Endothelial cell (in vitro differentiated cells): ENCODE results near the gene VCL. TPM values are rescaled to one million over a fixed set of nuclear protein-coding genes. Genes with fewer than 3 reads are reported as not detected.
A peak's percentile ranks its signal among the peaks of the same experiment; 100 is the strongest.

Experiments
- DNase-seq: peaks from one replicate; pipeline ENCODE4 v3.0.0; 2021; ENCODE audit warnings: low spot score
- H3K27ac Mint-ChIP-seq: one replicate; pipeline ENCODE4 v1.8.0; 2021; ENCODE audit warnings: mixed read lengths, inconsistent platforms; ENCODE audit not compliant: unreplicated experiment
- H3K27me3 Mint-ChIP-seq: one replicate; pipeline ENCODE4 v1.8.0; 2021; ENCODE audit warnings: mild to moderate bottlenecking, moderate library complexity, mixed read lengths, inconsistent platforms; ENCODE audit not compliant: unreplicated experiment
- H3K36me3 Mint-ChIP-seq: one replicate; pipeline ENCODE4 v1.8.0; 2021; ENCODE audit warnings: mild to moderate bottlenecking, low read depth, mixed read lengths, inconsistent platforms; ENCODE audit not compliant: unreplicated experiment
- H3K4me1 Mint-ChIP-seq: one replicate; pipeline ENCODE4 v1.8.0; 2021; ENCODE audit warnings: mild to moderate bottlenecking, mixed read lengths, inconsistent platforms; ENCODE audit not compliant: unreplicated experiment
- H3K4me3 Mint-ChIP-seq: one replicate; pipeline ENCODE4 v1.8.0; 2021; ENCODE audit warnings: mild to moderate bottlenecking, mixed read lengths, inconsistent platforms; ENCODE audit not compliant: unreplicated experiment
- H3K9me3 Mint-ChIP-seq: one replicate; pipeline ENCODE4 v1.8.0; 2021; ENCODE audit warnings: mixed read lengths, inconsistent platforms; ENCODE audit not compliant: unreplicated experiment
- total RNA-seq: library from RNA; stranded (reverse); fragmentation: NEBNext Ultra II Directional; extraction: Animal tissue kit (Norgen Biotek cat#: 25700); gene quantifications from one replicate; pipeline ENCODE4 v1.2.1, GENCODE V29; 2021; ENCODE audit not compliant: unreplicated experiment
- TF ChIP-seq, protein P1 (sequence below): fragments of 200-600 bp; sonication (generic); IDR thresholded peaks from one replicate; pipeline ENCODE4 v1.5.0; 2021; ENCODE audit warnings: antibody characterized with exemption; ENCODE audit not compliant: unreplicated experiment

Gene VCL
- total RNA-seq, 1 donor from 2014 or later = 200 TPM

DNA sequence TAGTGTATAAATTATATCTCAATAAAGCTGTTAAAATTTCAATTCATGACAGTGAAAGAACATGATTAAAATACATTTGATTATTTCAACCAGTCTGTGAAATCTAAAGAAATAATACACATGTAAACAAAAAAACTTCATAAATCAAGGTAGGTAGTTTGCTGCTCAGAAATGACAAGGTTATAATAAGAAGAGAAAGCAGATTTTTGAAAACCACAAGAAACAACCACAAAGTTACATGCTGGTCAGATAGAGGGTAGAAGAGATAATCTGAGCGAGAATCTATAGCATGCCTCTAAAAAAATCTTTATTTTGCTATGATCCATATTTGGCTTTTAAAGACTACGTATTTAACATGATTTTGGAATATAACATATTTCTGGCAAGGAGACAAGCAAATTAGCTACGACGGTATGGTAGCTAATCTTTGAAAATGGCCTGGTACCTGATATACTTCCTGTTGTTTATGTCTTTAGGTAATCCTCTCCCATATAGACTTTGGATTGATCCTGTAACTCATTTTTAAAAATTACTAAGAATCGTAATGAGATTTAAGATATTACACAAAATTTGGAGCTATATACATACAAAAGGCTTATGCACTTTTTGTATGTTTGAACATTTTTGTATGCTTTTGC is 23.5 kb upstream of the VCL start:
- TF ChIP-seq, protein P1, sequence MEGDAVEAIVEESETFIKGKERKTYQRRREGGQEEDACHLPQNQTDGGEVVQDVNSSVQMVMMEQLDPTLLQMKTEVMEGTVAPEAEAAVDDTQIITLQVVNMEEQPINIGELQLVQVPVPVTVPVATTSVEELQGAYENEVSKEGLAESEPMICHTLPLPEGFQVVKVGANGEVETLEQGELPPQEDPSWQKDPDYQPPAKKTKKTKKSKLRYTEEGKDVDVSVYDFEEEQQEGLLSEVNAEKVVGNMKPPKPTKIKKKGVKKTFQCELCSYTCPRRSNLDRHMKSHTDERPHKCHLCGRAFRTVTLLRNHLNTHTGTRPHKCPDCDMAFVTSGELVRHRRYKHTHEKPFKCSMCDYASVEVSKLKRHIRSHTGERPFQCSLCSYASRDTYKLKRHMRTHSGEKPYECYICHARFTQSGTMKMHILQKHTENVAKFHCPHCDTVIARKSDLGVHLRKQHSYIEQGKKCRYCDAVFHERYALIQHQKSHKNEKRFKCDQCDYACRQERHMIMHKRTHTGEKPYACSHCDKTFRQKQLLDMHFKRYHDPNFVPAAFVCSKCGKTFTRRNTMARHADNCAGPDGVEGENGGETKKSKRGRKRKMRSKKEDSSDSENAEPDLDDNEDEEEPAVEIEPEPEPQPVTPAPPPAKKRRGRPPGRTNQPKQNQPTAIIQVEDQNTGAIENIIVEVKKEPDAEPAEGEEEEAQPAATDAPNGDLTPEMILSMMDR = no peak

DNA sequence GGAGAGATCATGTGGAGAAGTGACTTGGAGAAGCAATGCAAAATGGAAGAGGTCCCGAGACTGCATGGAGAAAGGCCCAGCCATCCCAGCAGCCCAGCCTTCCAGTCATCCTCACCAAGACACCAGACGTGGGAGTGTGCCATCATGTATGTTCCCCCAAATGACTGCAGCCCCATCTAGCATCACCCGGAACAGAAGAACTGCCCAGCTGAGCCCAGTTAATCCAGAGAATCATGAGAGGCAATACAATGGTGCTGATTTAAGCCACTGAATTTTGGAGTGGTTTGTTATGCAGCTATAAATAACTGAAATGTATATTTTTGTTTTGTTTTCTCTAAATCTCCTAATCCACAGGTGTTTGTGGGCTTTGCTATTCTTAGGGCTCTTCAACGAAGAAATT is 22.5 kb upstream of the VCL start:
- Mint-ChIP-seq H3K4me1 (peaks cover 12% of the 10 kb centered on the region), H3K27ac (no peak overlapping the region), H3K4me3 (no peak overlapping the region), H3K36me3 (no peaks in the 10 kb centered on the region), H3K27me3 (no peaks in the 10 kb centered on the region), H3K9me3 (no peaks in the 10 kb centered on the region)
- no peak for DNase-seq
- TF ChIP-seq, protein P1 = no peak

More for the DNA sequence above, 23.5 kb upstream of the VCL start:
- Mint-ChIP-seq H3K4me3 (no peak overlapping the region), H3K4me1 (peaks cover 6% of the 10 kb centered on the region), H3K27me3 (no peaks in the 10 kb centered on the region), H3K27ac (no peak overlapping the region), H3K9me3 (no peaks in the 10 kb centered on the region), H3K36me3 (no peaks in the 10 kb centered on the region)
- no peak for DNase-seq

DNA sequence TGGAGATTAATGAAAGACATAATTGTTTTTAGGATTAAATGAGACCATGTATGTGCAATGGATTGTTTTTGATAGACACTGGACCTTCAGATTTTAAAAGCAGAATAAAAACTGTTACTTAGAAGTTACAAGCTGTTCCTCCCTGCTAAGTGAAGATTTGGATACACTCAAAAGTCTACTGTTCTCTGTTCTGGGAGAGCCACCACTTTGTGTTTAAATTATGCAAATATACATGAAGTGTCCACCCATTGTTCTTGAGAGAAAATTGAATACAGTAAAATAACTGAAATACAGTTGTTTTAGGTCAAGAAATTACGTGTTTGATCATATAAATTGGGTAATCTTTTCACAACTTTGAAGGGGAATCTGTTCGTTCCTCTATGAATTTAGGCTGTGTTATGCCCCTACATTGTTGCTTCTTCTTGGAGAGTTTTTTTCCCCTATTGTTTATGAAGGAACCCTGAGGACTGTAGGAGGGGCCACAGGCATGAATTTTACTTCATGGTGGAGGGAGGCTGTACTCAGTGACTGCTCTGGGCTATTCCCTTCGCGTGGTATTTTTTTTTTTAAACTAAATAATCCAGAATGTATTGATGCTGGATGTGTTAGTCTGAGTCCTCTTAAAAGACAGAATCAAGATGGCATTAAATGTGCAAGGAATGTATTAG is 18.6 kb upstream of the VCL start:
- H3K9me3 Mint-ChIP-seq = no peaks in the 10 kb centered on the region
- H3K36me3 Mint-ChIP-seq = no peaks in the 10 kb centered on the region
- peak overlapping the region; percentile 24 for H3K27ac Mint-ChIP-seq
- no peak for DNase-seq
- H3K4me3 Mint-ChIP-seq = no peak overlapping the region
- TF ChIP-seq, protein P1 = no peak
- H3K27me3 Mint-ChIP-seq = no peaks in the 10 kb centered on the region
- H3K4me1 Mint-ChIP-seq = peaks cover 12% of the 10 kb centered on the region

DNA sequence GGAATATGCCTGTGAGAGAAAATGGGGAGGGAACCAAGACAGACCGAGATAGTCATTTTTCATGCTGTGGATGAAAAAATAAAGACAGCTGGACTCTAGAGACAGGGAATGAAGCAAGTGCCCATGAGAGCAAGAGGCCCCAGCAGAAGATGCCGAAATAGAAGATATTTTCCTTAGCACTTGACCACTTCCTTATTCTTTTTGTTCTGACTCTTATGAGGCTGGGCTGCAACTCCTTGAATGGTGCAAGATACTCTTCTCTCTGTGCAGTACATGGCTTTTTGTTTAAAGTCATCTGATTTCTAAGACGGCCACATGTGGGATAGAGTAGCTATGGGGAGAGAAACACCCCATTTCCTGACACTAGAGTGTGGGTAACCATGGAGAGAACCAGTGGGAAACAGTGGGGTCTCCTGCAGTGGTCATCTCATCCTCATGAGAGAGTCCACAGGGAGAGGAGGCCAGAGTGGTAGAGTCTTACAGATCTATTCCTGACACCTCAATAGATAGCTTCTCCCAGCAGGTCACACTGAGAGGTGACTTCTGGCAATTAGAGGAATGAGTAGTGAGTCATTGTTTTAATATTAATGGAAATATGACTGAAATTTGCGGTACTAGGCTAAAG is 18.0 kb upstream of the VCL start:
- H3K27me3 Mint-ChIP-seq = no peaks in the 10 kb centered on the region
- no peaks in the 10 kb centered on the region for H3K36me3 Mint-ChIP-seq
- H3K4me1 Mint-ChIP-seq = peaks cover 12% of the 10 kb centered on the region
- TF ChIP-seq, protein P1 = no peak
- DNase-seq = no peak
- H3K4me3 Mint-ChIP-seq = no peak overlapping the region
- H3K27ac Mint-ChIP-seq = no peak overlapping the region
- H3K9me3 Mint-ChIP-seq = no peaks in the 10 kb centered on the region

DNA sequence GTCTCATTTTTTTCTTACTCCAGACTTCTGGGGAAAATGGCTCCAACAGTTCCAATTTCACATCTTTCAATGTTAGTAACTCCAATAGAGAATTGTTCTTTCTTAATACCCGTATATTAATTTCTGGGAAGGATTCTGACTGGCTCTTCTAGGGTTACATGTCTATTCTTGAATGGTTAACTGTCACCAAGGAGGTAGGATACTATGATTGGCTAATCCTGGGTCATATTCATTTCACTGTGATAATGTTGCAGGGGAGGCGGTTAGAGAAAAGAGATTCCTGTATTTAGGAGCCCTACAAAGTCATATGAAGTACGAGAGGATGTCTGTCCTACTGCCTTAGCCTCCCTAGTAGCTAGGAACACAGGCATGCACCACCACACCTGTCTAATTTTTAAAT is 16.1 kb upstream of the VCL start:
- no peak for DNase-seq
- Mint-ChIP-seq H3K27ac (no peak overlapping the region), H3K4me1 (peaks cover 12% of the 10 kb centered on the region), H3K4me3 (no peak overlapping the region), H3K27me3 (no peaks in the 10 kb centered on the region), H3K9me3 (no peaks in the 10 kb centered on the region), H3K36me3 (no peaks in the 10 kb centered on the region)
- TF ChIP-seq, protein P1 = no peak
